Left lung (tissue), 10 donors: Measurements from ENCODE around the gene PTGFR. TPM values are rescaled to one million over a fixed set of nuclear protein-coding genes. Genes with fewer than 3 reads are reported as not detected.

Experiments used
- ATAC-seq: fragments of 200-7000 bp; cut with Tn5 transposase; one replicate; pipeline ENCODE4 v1.9.1; 2020; ENCODE audit warnings: moderate library complexity
- DNase-seq, 4 donors: peaks; one replicate each; pipeline ENCODE4 v3.0.0-alpha.2; 2013 to 2020
- H3K27ac ChIP-seq, 2 donors: fragments of 200-600 bp; sonication (generic) in 1 of 2; one replicate each; pipeline versions ENCODE4 v1.5.0 to v1.8.0; 2020 to 2021
- H3K27me3 ChIP-seq, 2 donors: fragments of 200-600 bp; sonication (generic) in 1 of 2; one replicate each; pipeline versions ENCODE4 v1.5.0 to v1.8.0; 2020 to 2021
- H3K36me3 ChIP-seq, 2 donors: fragments of 200-600 bp; sonication (generic) in 1 of 2; one replicate each; pipeline versions ENCODE4 v1.5.0 to v1.8.0; 2020 to 2021
- H3K4me1 ChIP-seq, 2 donors: fragments of 200-600 bp; one replicate each; pipeline ENCODE4 v1.8.0; 2021
- H3K4me3 ChIP-seq, 2 donors: fragments of 200-600 bp; sonication (generic) in 1 of 2; one replicate each; pipeline versions ENCODE4 v1.5.0 to v1.8.0; 2020 to 2021; ENCODE audit warnings: mild to moderate bottlenecking in 1 of 2
- H3K9me3 ChIP-seq, 2 donors: fragments of 200-600 bp; sonication (generic) in 1 of 2; one replicate each; pipeline versions ENCODE4 v1.5.0 to v1.8.0; 2020 to 2021
- intact Hi-C, 2 donors: fragments of 100-400 bp; cut with DNase I; formaldehyde crosslinking; loops; one replicate each; pipeline versions ENCODE4 v1.11.2 to v1.14.2; 2022
- polyA plus RNA-seq, 6 donors: library from polyadenylated mRNA; unstranded; fragments of 120-200 nt; gene quantifications; one replicate each; pipeline ENCODE4 v1.2.1, GENCODE V29; 2013; ENCODE audit not compliant: insufficient read length in 6 of 6
- total RNA-seq, 2 donors: library from RNA; stranded (reverse); fragmentation: NEBNext Ultra II Directional; extraction: Animal tissue kit (Norgen Biotek cat#: 25700); gene quantifications; one replicate each; pipeline ENCODE4 v1.2.1, GENCODE V29; 2021
- TF ChIP-seq, protein P1 (sequence below), 2 donors: fragments of 200-600 bp; sonication (generic) in 1 of 2; IDR thresholded peaks; one replicate each; pipeline versions ENCODE4 v1.5.0 to v1.8.0; 2021; ENCODE audit warnings: antibody characterized with exemption in 2 of 2
- donor health status: DM: no; HTN: yes; CAD: no.
- donor health status: DM: no; HTN: no; CAD: no.

Gene PTGFR
- total and polyA plus RNA-seq, 8 donors, result 0.10 to 4.7 (median 0.16) TPM

DNA sequence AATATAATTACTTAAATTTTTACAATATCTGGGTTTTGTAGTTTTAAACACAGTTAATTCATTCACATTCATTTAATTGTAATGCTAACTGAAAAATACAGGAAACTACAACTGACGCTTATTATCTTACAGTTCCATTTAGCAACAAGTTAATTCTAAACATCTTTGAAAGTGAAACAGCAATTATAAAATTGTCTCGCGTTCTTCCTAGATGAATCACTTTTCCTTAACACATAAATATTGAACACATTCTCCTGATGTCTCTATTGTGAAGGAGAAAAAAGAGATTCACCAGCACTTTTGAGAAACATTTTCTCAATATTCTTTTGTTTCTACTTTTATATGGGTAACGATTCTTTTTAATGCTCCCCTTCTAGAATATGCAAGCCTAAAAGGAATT lies 6.4 kb downstream of the PTGFR start:
- H3K27me3 ChIP-seq, result peaks cover 0 to 10% of the 10 kb centered on the region in 2 donors
- H3K4me3 ChIP-seq, result no peak overlapping the region
- intact Hi-C loops, result no loop called here
- TF ChIP-seq, protein P1, sequence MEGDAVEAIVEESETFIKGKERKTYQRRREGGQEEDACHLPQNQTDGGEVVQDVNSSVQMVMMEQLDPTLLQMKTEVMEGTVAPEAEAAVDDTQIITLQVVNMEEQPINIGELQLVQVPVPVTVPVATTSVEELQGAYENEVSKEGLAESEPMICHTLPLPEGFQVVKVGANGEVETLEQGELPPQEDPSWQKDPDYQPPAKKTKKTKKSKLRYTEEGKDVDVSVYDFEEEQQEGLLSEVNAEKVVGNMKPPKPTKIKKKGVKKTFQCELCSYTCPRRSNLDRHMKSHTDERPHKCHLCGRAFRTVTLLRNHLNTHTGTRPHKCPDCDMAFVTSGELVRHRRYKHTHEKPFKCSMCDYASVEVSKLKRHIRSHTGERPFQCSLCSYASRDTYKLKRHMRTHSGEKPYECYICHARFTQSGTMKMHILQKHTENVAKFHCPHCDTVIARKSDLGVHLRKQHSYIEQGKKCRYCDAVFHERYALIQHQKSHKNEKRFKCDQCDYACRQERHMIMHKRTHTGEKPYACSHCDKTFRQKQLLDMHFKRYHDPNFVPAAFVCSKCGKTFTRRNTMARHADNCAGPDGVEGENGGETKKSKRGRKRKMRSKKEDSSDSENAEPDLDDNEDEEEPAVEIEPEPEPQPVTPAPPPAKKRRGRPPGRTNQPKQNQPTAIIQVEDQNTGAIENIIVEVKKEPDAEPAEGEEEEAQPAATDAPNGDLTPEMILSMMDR (IDR thresholded peaks at IDR 0.05), result no peak
- no peak for DNase-seq
- no peaks in the 10 kb centered on the region for H3K36me3 ChIP-seq
- ATAC-seq, result no peak
- H3K9me3 ChIP-seq, result no peaks in the 10 kb centered on the region
- no peaks in the 10 kb centered on the region for H3K4me1 ChIP-seq
- no peak overlapping the region for H3K27ac ChIP-seq

DNA sequence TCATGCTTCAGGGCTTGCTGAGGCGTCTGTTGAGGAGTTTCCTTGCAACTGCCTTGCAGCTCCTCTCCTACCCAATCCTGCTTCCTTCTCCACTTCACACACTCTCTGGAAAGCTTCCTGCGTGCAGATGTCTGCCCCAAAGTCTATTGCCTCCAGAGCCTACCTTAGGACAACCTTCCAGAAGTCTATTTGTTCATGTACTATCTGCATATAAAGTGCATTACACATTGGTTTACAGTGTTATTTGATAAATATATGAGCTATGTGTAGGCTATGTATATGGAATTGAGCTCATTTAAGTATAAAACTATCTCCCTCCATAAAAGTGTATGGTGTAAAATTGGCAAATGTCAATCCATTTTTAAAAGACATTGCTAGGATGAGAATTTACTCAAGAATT lies 9.8 kb downstream of the PTGFR start:
- no peaks in the 10 kb centered on the region for H3K36me3 ChIP-seq
- H3K27ac ChIP-seq, result no peak overlapping the region
- no peak for DNase-seq
- no peak for ATAC-seq
- no peaks in the 10 kb centered on the region for H3K4me1 ChIP-seq
- intact Hi-C loops, result no loop called here
- H3K9me3 ChIP-seq, result no peaks in the 10 kb centered on the region
- H3K27me3 ChIP-seq, result no peaks in the 10 kb centered on the region
- TF ChIP-seq, protein P1 (IDR thresholded peaks at IDR 0.05), result no peak
- no peak overlapping the region for H3K4me3 ChIP-seq

DNA sequence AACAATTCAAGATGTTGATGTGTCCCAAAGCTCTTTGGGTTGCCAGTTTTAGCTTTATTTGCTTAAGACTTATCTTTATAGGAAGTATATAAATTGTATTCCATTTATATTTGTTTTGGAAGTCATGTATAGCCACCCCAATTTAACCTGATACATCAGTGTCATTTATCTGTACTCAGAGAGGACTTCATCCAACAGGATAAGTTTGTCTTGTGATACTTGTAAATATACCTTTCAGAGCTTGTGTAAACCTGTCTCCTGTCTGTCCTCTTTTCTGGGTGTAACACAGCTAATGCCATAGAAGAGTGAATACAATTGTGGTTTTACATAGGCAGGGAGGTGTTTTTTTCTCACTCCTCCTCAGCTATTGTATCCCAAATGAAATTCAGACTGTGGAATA lies 10.4 kb downstream of the PTGFR start:
- H3K4me1 ChIP-seq, result no peaks in the 10 kb centered on the region
- DNase-seq (no peak), ATAC-seq (no peak)
- no peak overlapping the region for H3K4me3 ChIP-seq
- H3K9me3 ChIP-seq, result no peaks in the 10 kb centered on the region
- H3K27me3 ChIP-seq, result no peaks in the 10 kb centered on the region
- TF ChIP-seq, protein P1 (IDR thresholded peaks at IDR 0.05), result no peak
- H3K27ac ChIP-seq, result no peak overlapping the region
- intact Hi-C loops, result no loop called here
- no peaks in the 10 kb centered on the region for H3K36me3 ChIP-seq

DNA sequence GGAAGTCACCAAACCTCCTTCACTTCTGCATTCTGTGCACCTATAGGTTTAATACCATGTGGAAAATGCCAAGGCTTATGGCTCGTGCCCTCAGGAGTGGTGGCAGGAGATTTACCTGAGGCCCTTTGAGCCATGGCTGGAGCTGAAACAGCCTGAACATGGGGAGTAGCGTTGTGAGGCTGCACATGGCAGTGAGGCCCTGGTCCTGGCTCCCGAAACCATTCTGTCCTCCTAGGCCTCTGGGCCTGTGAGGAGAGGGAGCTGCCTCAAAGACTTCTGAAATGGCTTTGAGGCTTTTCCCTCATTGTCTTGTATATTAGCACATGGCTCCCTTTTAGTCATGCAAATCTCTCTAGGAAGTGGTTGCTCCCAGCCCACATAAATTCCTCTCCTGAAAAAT lies 20.6 kb downstream of the PTGFR start:
- no peaks in the 10 kb centered on the region for H3K36me3 ChIP-seq
- ATAC-seq, result no peak
- intact Hi-C loops, result no loop called here

DNA sequence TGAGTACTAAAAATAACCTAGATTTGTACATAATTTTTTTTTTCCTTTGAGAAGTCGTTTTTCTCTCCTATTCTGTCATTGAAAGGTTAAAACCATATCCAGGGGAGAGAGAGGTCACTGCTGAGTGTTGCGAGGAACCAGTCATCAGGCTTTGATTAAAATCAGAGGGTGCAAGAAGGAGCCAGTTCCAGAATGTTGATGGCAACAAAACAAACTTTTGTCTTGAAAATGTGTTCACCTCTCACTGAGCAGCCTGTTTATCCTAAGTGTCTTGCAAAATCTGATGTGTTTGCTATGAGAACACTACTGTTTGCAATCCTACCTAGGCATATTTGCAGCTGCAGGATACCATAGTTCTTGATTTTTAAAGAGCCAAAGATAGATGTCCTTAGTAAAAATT lies 25.9 kb downstream of the PTGFR start:
- Histone ChIP-seq H3K4me1 (no peaks in the 10 kb centered on the region), H3K4me3 (no peak overlapping the region), H3K27me3 (no peaks in the 10 kb centered on the region), H3K9me3 (peaks cover 0 to 10% of the 10 kb centered on the region in 2 donors), H3K36me3 (no peaks in the 10 kb centered on the region), H3K27ac (no peak overlapping the region)
- intact Hi-C loops, result no loop called here
- DNase-seq, result no peak
- TF ChIP-seq, protein P1 (IDR thresholded peaks at IDR 0.05), result no peak
- ATAC-seq, result no peak

More for the DNA sequence above, 20.6 kb downstream of the PTGFR start:
- Histone ChIP-seq H3K9me3 (peaks cover 0 to 26% of the 10 kb centered on the region in 2 donors), H3K4me1 (no peaks in the 10 kb centered on the region), H3K4me3 (no peak overlapping the region), H3K27me3 (no peaks in the 10 kb centered on the region), H3K27ac (no peak overlapping the region)
- peak in 1 of 4 donors; percentile 14 for DNase-seq
- TF ChIP-seq, protein P1 (IDR thresholded peaks at IDR 0.05), result no peak
